NCI-H1417 treated with DMSO at 0.1 percent for 48 hours (cell line): Measurements from ENCODE around the gene HIC1.

ENCODE experiments used
- DNase-seq: peaks from one replicate; lab custom pipeline; 2025; lab: John Stamatoyannopoulos, UW

The HIC1 gene

GRCh38 chr17:2102931-2103809, 48.3 kb downstream of the HIC1 start:
- no peak for DNase-seq

- DNase-seq: no peak
Measured at GRCh38 chr17:2105663-2106062, 50.8 kb downstream of the HIC1 start.

- DNase-seq: no peak
Measured at GRCh38 chr17:2106308-2106955, 51.5 kb downstream of the HIC1 start.

GRCh38 chr17:2107050-2107449, 52.1 kb downstream of the HIC1 start:
- DNase-seq: no peak

GRCh38 chr17:2107506-2107905, 52.6 kb downstream of the HIC1 start:
- DNase-seq: no peak

GRCh38 chr17:2108170-2108569, 53.3 kb downstream of the HIC1 start:
- no peak for DNase-seq

- no peak for DNase-seq
Measured at GRCh38 chr17:2110436-2110835, 55.5 kb downstream of the HIC1 start.

GRCh38 chr17:2111691-2112090, 56.8 kb downstream of the HIC1 start:
- DNase-seq: no peak
